Upper lobe of right lung (tissue), 1 donor: ENCODE results near the gene TXNDC16. TPM values are rescaled to one million over a fixed set of nuclear protein-coding genes. Genes with fewer than 3 reads are reported as not detected.
A peak's percentile ranks its signal among the peaks of the same experiment; 100 is the strongest.

ENCODE experiments used
- ATAC-seq: fragments of 200-7000 bp; cut with Tn5 transposase; one replicate; pipeline ENCODE4 v1.9.1; 2020; ENCODE audit warnings: mild to moderate bottlenecking, moderate library complexity
- DNase-seq: peaks from one replicate; pipeline ENCODE4 v3.0.0-alpha.2; 2020
- H3K27ac ChIP-seq: fragments of 200-600 bp; one replicate; pipeline ENCODE4 v1.8.0; 2022
- H3K27me3 ChIP-seq: fragments of 200-600 bp; one replicate; pipeline ENCODE4 v1.8.0; 2022; ENCODE audit warnings: mild to moderate bottlenecking
- H3K36me3 ChIP-seq: fragments of 200-600 bp; one replicate; pipeline ENCODE4 v1.8.0; 2022
- H3K4me1 ChIP-seq: fragments of 200-600 bp; one replicate; pipeline ENCODE4 v1.8.0; 2022
- H3K4me3 ChIP-seq: fragments of 200-600 bp; one replicate; pipeline ENCODE4 v1.8.0; 2022; ENCODE audit warnings: mild to moderate bottlenecking
- H3K9me3 ChIP-seq: fragments of 200-600 bp; one replicate; pipeline ENCODE4 v1.8.0; 2022
- CTCF ChIP-seq: fragments of 200-600 bp; IDR thresholded peaks from one replicate; pipeline ENCODE4 v1.8.0; 2022; ENCODE audit warnings: antibody characterized with exemption
- intact Hi-C: fragments of 100-400 bp; cut with DNase I; formaldehyde crosslinking; loops from one replicate; pipeline ENCODE4 v1.11.0; 2022
- total RNA-seq: library from RNA; stranded (reverse); fragmentation: NEBNext Ultra II Directional; extraction: Animal tissue kit (Norgen Biotek cat#: 25700); gene quantifications from one replicate; pipeline ENCODE4 v1.2.1, GENCODE V29; 2021
- donor health status: DM: no; HTN: yes; CAD: no; lungs with severe emphysema.

The TXNDC16 gene
- total RNA-seq, 1 donor from 2014 or later, result 5.1 TPM

- Histone ChIP-seq H3K27me3 (no peaks in the 10 kb centered on the region), H3K9me3 (no peaks in the 10 kb centered on the region), H3K4me1 (no peaks in the 10 kb centered on the region), H3K4me3 (peak overlapping the region; percentile 12), H3K36me3 (no peaks in the 10 kb centered on the region), H3K27ac (no peak overlapping the region)
- TF ChIP-seq CTCF, result no peak
- no peak for ATAC-seq
- intact Hi-C loops, result no loop called here
- no peak for DNase-seq
Measured at GRCh38 chr14:52413729-52414408, 138.4 kb downstream of the TXNDC16 start.

GRCh38 chr14:52412426-52412825 is 139.9 kb downstream of the TXNDC16 start:
- H3K36me3 ChIP-seq, result no peaks in the 10 kb centered on the region
- no peak overlapping the region for H3K4me3 ChIP-seq
- no peak for TF ChIP-seq CTCF
- no peaks in the 10 kb centered on the region for H3K9me3 ChIP-seq
- H3K27ac ChIP-seq, result no peak overlapping the region
- no peaks in the 10 kb centered on the region for H3K4me1 ChIP-seq
- ATAC-seq (no peak), DNase-seq (no peak)
- intact Hi-C loops, result no loop called here
- H3K27me3 ChIP-seq, result no peaks in the 10 kb centered on the region

- H3K9me3 ChIP-seq, result no peaks in the 10 kb centered on the region
- H3K36me3 ChIP-seq, result no peaks in the 10 kb centered on the region
- H3K4me3 ChIP-seq, result no peak overlapping the region
- H3K4me1 ChIP-seq, result peaks cover 2% of the 10 kb centered on the region
- ATAC-seq (no peak), DNase-seq (no peak)
- H3K27ac ChIP-seq, result no peak overlapping the region
- H3K27me3 ChIP-seq, result no peaks in the 10 kb centered on the region
- intact Hi-C loops, result no loop called here
- no peak for TF ChIP-seq CTCF
Measured at GRCh38 chr14:52405314-52405713, 147.0 kb downstream of the TXNDC16 start.

- peaks cover 6% of the 10 kb centered on the region for H3K4me1 ChIP-seq
- H3K27ac ChIP-seq, result no peak overlapping the region
- DNase-seq (no peak), ATAC-seq (peak; percentile 43)
- TF ChIP-seq CTCF, result no peak
- no peak overlapping the region for H3K4me3 ChIP-seq
- no peaks in the 10 kb centered on the region for H3K36me3 ChIP-seq
- no peaks in the 10 kb centered on the region for H3K9me3 ChIP-seq
- intact Hi-C loops, result no loop called here
- H3K27me3 ChIP-seq, result no peaks in the 10 kb centered on the region
Measured at GRCh38 chr14:52402812-52403526, 149.3 kb downstream of the TXNDC16 start.

- no peak for TF ChIP-seq CTCF
- no peaks in the 10 kb centered on the region for H3K36me3 ChIP-seq
- H3K4me3 ChIP-seq, result no peak overlapping the region
- ATAC-seq (no peak), DNase-seq (no peak)
- no peaks in the 10 kb centered on the region for H3K27me3 ChIP-seq
- H3K27ac ChIP-seq, result no peak overlapping the region
- H3K9me3 ChIP-seq, result peaks cover 4% of the 10 kb centered on the region
- H3K4me1 ChIP-seq, result peaks cover 6% of the 10 kb centered on the region
- intact Hi-C loops, result no loop called here
Measured at GRCh38 chr14:52400846-52401245, 151.5 kb downstream of the TXNDC16 start.
